HFF-Myc (cell line): ENCODE measurements around the gene TBXAS1.

ENCODE experiments used
- DNase-seq: peaks from one replicate; pipeline ENCODE4 v3.0.0-alpha.2; 2011; ENCODE audit warnings: low read depth; ENCODE audit errors: extremely low read depth
- H3K4me3 ChIP-seq: replicated peaks from 2 replicates; pipeline ENCODE4 v1.5.1; 2011; ENCODE audit warnings: low read depth, mild to moderate bottlenecking, control low read depth, low read length
- TF ChIP-seq, protein P1 (sequence below): IDR thresholded peaks from 2 replicates; pipeline ENCODE4 v1.5.1; 2012; ENCODE audit warnings: mild to moderate bottlenecking, low read depth, low read length, control low read depth; ENCODE audit errors: missing control alignments

Gene TBXAS1

DNA sequence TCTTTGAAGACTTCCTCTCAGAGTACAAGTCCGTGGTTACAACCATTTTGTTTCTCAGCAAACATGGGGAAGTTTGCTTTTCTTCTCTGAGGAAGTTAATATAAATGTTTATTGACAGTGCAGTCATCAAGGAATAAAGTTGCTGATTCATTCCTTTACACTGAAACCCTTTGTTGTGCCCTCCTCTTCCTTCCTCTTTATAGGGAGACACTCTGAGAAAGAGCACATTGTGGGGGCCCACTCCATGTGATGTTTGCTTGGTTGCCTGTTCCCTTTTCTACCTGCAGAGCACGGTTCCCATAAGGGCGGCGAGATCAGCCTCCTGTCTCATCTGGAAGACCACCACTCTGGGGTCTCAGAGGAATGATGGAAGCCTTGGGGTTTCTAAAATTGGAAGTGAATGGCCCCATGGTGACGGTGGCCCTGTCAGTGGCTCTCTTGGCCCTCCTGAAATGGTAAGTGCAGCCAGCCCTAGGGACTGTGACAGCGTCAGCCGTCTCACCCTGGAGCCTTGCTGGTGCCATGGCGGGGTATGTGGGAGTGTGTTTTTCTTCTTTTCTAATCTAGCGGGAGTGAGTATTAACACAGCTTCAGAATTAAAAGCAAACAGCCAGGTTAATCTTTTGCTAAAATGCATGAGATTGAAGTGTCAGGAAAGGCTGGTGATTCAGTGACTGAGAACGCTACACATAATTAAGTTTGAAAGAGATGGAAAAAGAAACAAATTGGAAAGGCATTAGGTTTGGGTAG is at the start of gene TBXAS1:
Gene TBXAS1, plus strand, starts transcription at position 240 of the 750 bp plus-strand sequence. Its CDS starts 127 bp downstream, at position 367.
- TF ChIP-seq, protein P1, sequence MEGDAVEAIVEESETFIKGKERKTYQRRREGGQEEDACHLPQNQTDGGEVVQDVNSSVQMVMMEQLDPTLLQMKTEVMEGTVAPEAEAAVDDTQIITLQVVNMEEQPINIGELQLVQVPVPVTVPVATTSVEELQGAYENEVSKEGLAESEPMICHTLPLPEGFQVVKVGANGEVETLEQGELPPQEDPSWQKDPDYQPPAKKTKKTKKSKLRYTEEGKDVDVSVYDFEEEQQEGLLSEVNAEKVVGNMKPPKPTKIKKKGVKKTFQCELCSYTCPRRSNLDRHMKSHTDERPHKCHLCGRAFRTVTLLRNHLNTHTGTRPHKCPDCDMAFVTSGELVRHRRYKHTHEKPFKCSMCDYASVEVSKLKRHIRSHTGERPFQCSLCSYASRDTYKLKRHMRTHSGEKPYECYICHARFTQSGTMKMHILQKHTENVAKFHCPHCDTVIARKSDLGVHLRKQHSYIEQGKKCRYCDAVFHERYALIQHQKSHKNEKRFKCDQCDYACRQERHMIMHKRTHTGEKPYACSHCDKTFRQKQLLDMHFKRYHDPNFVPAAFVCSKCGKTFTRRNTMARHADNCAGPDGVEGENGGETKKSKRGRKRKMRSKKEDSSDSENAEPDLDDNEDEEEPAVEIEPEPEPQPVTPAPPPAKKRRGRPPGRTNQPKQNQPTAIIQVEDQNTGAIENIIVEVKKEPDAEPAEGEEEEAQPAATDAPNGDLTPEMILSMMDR: no peak
- H3K4me3 ChIP-seq: no peak within 1 kb of the TSS
- DNase-seq: no peak

DNA sequence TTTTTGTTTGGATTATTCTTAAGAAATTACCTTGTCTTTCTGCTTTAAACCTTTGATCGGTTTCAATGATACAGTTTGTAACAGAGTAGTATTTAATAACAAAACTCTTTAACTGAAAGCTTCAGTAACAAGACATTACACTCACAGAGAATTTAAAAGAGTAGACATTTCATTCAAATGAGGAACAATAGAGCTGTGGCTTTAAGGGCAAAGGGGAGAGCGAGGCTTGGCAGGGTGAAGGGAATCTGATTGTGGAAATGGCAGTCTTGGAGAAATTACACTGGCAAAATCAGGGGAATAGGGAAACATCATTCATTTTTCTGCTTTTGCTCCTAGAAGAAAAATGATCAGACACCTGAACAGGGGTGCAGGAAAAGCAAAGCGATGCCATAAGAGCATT is 46.1 kb upstream of the TBXAS1 start:
- TF ChIP-seq, protein P1: no peak
- H3K4me3 ChIP-seq: no peak overlapping the region
- no peak for DNase-seq

DNA sequence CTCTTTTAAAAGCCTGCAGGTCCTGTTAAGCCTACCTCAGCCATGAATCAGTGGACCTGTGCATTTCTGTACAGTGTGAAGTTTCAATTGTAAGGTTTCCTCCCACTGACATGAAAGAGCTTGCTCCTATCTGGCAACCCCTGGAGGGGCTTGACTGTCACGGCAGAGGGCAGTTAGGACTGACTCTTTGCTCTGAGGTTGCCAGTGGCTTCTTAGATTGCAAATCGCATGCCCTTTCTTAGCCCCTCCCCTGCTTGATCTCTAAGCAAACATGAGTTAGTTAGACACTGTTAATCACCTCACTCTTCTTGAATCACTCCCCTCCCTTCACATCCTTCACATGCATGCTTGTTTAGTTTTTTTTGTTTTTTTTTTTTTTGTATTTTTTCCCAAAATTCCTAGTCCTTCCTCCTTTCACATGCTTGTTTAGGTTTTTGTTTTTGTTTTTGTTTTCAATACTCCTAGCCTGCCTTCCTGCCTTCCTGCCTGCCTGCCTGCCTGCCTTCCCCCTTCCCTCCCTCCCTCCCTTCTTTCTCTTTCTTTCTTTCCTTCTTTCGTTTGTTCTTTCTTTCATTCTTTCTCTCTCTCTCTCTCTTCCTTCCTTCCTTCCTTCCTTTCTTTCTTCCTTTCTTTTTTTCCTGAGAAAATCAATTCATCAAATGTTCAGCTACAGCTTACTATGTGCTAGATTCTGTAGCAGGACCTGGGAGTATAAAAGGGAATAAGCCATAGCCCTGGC is 45.2 kb upstream of the TBXAS1 start:
- TF ChIP-seq, protein P1: no peak
- no peak for DNase-seq
- no peak overlapping the region for H3K4me3 ChIP-seq

DNA sequence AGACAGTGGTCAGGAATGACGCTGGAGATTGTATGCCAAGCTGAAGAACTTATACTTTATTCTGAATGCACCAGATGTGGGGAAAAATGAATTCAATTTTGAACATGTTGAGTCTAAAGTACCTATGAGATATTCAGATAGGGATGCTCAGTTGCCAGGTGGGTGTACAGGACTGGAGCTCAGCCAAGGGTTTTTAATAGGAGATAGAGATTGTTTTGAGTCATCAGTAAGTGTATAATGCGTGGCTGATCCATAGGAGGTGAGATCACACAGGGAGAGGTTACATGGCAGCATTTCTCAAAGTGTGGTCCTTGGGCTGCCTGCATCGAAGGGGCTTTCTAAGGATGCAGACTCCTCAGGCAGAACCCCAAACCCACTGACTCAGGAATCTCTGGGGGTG is 44.4 kb upstream of the TBXAS1 start:
- no peak for DNase-seq
- no peak overlapping the region for H3K4me3 ChIP-seq
- TF ChIP-seq, protein P1: no peak

DNA sequence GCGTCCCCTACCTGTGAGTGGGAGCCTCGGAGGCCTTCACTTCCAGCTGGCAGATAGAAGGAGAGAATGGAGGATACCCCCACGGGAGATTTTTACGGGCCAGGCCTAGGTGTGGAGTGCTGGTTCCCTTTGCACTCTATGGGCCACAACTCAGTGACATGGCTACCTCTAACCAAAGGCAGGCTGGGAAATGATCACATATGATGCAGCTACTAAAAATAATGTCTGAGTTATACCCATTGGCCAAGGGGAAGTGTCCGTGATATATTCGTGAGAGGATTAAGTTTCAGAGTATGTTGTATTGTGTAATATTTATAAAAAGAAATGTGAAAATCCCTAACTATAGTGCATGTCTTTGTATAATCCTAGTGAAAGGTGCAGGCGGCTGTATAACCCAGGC is 37.7 kb upstream of the TBXAS1 start:
- no peak overlapping the region for H3K4me3 ChIP-seq
- TF ChIP-seq, protein P1: no peak
- no peak for DNase-seq

DNA sequence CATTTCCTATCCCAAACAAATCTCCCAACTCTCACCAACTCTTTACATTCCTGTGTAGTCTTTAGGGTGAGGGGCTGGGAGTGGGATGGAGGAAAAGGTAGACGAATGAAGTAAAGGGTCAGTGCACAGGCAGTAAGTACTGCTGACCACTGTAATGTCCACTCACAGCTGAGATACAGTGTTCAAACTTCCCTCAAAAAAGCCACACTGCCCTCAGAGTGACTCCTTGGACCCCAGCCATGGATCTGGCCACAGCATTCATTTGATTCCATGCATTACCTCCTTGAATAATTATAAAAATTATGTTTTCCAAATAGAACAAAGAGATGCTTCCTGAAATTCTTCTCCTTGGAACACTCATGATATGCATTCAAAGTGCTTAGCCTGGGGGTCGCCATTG is 31.5 kb upstream of the TBXAS1 start:
- no peak for DNase-seq
- H3K4me3 ChIP-seq: no peak overlapping the region
- TF ChIP-seq, protein P1: no peak

DNA sequence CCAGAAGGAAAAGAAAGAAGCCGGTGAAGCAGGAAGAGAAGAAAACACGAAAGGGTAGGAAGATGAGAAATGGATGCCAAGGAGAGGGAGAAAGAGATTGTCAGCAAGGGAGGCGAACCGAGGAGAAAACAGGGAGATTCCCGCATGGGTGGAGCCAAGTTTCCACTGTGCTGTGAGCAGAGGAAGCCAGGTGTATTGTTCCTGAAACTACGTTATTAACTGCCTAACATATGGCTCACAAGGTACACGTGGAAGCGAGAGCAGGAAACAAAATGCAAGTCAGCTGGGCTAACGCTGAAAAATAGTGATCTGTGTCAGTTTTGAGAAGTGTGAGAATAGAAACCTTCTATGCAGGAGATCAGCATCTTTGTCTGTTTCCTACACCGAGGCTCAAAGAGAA is 30.8 kb upstream of the TBXAS1 start:
- no peak for DNase-seq
- TF ChIP-seq, protein P1: no peak
- no peak overlapping the region for H3K4me3 ChIP-seq
